GM18861 (cell line): ENCODE data around the gene RABIF.

Experiments
- ATAC-seq: cut with Tn5 transposase; IDR thresholded peaks from one replicate; pipeline ENCODE4 v1.9.1; 2021; ENCODE audit not compliant: unreplicated experiment

RABIF gene

GRCh38 chr1:202879128-202879527 lies 9.8 kb downstream of the RABIF start:
- ATAC-seq, result no peak

- no peak for ATAC-seq
These were observed 15.9 kb downstream of the RABIF start for GRCh38 chr1:202873026-202873425.

- no peak for ATAC-seq
These were observed 17.6 kb downstream of the RABIF start for GRCh38 chr1:202871367-202871766.

- ATAC-seq, result no peak
These were observed 26.0 kb downstream of the RABIF start for GRCh38 chr1:202862679-202863560.

GRCh38 chr1:202861420-202862132 lies 27.4 kb downstream of the RABIF start:
- no peak for ATAC-seq

GRCh38 chr1:202860744-202861419 lies 28.1 kb downstream of the RABIF start:
- ATAC-seq, result no peak

GRCh38 chr1:202858789-202859414 lies 30.0 kb downstream of the RABIF start:
- no peak for ATAC-seq

GRCh38 chr1:202858331-202858730 lies 30.6 kb downstream of the RABIF start:
- no peak for ATAC-seq

GRCh38 chr1:202857136-202857610 lies 31.8 kb downstream of the RABIF start:
- no peak for ATAC-seq

- ATAC-seq, result no peak
These were observed 32.9 kb downstream of the RABIF start for GRCh38 chr1:202856014-202856413.

GRCh38 chr1:202854787-202855186 lies 34.2 kb downstream of the RABIF start:
- no peak for ATAC-seq

- ATAC-seq, result no peak
These were observed 36.6 kb downstream of the RABIF start for GRCh38 chr1:202852163-202852904.

- no peak for ATAC-seq
These were observed 38.2 kb downstream of the RABIF start for GRCh38 chr1:202850593-202851362.

- no peak for ATAC-seq
These were observed 40.8 kb downstream of the RABIF start for GRCh38 chr1:202848191-202848542.

- ATAC-seq, result no peak
These were observed 44.0 kb downstream of the RABIF start for GRCh38 chr1:202844935-202845334.

GRCh38 chr1:202844259-202844658 lies 44.7 kb downstream of the RABIF start:
- no peak for ATAC-seq

- ATAC-seq, result no peak
These were observed 45.9 kb downstream of the RABIF start for GRCh38 chr1:202843081-202843480.

GRCh38 chr1:202837746-202838262 lies 51.1 kb downstream of the RABIF start:
- ATAC-seq, result no peak

- ATAC-seq, result no peak
These were observed 52.1 kb downstream of the RABIF start for GRCh38 chr1:202836623-202837403.
